Cardiac fibroblast (primary cell): ENCODE measurements around the gene OR6C74.

Experiments
- DNase-seq, 2 donors: peaks; one replicate each; pipeline versions ENCODE4 v3.0.0 to v3.0.0-alpha.2; 2010; ENCODE audit warnings: low read depth in 2 of 2
- H3K4me3 ChIP-seq, 2 donors: replicated peaks in 1 of 2; 1 replicate in 1 of 2; 2 replicates in 1 of 2; pipeline ENCODE4 v1.5.1; 2011; ENCODE audit warnings: low read depth in 2 of 2, low read length in 2 of 2, mild to moderate bottlenecking in 2 of 2, moderate library complexity in 1 of 2
- CTCF ChIP-seq: IDR thresholded peaks from one replicate; pipeline ENCODE4 v1.5.1; 2011; ENCODE audit warnings: low read depth, mild to moderate bottlenecking, low read length, inconsistent platforms

The OR6C74 gene

DNA sequence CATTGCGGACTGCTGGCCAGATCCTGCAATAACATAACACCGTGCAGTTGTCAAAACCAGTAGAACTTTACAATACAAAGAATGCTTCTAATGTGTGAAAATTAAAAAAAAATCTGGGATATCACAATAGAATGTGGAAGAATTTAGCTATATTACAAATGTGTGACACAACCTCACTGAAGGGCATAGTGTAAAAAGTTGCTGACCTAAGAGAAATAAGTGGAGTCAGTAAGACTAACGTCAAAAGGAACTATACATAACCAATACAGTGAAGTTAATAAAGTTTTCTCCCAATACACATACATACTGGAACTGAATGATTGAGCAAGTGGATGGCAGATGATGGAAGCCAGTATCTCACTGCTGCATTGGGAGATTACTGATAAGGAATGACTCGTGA, 12.4 kb downstream of the OR6C74 start:
- TF ChIP-seq CTCF = no peak
- no peak for DNase-seq
- H3K4me3 ChIP-seq = no peak overlapping the region

DNA sequence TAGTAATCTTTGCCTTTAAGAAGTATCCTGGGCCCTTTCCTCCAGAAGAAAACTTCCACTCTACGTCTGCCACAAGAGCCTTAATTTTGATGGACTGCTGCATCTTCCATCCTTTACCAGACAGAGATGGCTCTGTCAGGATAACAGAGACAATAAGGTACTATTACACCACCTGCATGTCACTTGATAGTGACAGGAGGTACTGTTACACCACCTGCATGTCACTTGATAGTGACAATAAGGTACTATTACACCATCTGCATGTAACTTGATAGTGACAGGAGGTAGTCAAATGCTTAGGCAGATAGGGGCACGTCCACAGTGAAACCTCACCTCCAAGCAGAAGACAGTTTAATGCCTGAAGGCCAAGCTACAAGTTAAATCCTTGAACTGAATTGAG, 13.9 kb downstream of the OR6C74 start:
- no peak for TF ChIP-seq CTCF
- no peak for DNase-seq
- H3K4me3 ChIP-seq = no peak overlapping the region

GRCh38 chr12:55280991-55281390, 36.6 kb downstream of the OR6C74 start:
- no peak overlapping the region for H3K4me3 ChIP-seq
- no peak for DNase-seq
- TF ChIP-seq CTCF = no peak

- TF ChIP-seq CTCF = no peak
- no peak for DNase-seq
- H3K4me3 ChIP-seq = no peak overlapping the region
Measured at GRCh38 chr12:55289999-55290398, 45.6 kb downstream of the OR6C74 start.
